ENCODE measurements around the gene ZBTB44. TPM values are rescaled to one million over a fixed set of nuclear protein-coding genes. Genes with fewer than 3 reads are reported as not detected.

ZBTB44 gene
- total RNA-seq, 1 donor from 2014 or later: 43.6 TPM

GRCh38 chr11:130347261-130347660, 32.5 kb upstream of the ZBTB44 start:
- H3K27ac Mint-ChIP-seq: no peak overlapping the region
- Histone ChIP-seq H3F3A (ENCODE audit: low read depth) (no peaks in the 10 kb centered on the region), H3K4me2 (no peak overlapping the region), H3K27me3 (no peaks in the 10 kb centered on the region), H3K27ac (no peak overlapping the region), H3K4me3 (no peak overlapping the region), H3K79me2 (ENCODE audit: low read depth) (no peaks in the 10 kb centered on the region), H3K9me3 (ENCODE audit: low read depth) (no peaks in the 10 kb centered on the region), H3K9ac (no peak overlapping the region), H3K36me3 (no peaks in the 10 kb centered on the region), H2AFZ (replicated peaks) (no peak overlapping the region), H4K20me1 (ENCODE audit: low read depth) (no peaks in the 10 kb centered on the region), H3K4me1 (no peaks in the 10 kb centered on the region)
- peaks cover 2% of the 10 kb centered on the region for H3K9me3 Mint-ChIP-seq
- H3K27me3 Mint-ChIP-seq (ENCODE audit: insufficient read depth, low read depth): no peaks in the 10 kb centered on the region
- H3K36me3 Mint-ChIP-seq: no peaks in the 10 kb centered on the region
- H3K4me3 Mint-ChIP-seq: no peak overlapping the region
- no peak for DNase-seq (ENCODE audit: low spot score)
- TF ChIP-seq CTCF (IDR thresholded peaks at IDR 0.05) (no peak), EZH2phosphoT487 (IDR thresholded peaks at IDR 0.05) (no peak), EZH2 (IDR thresholded peaks at IDR 0.05) (no peak)
- no peaks in the 10 kb centered on the region for H3K4me1 Mint-ChIP-seq

GRCh38 chr11:130344841-130345240, 30.1 kb upstream of the ZBTB44 start:
- Mint-ChIP-seq H3K9me3 (peaks cover 4% of the 10 kb centered on the region), H3K4me3 (no peak overlapping the region), H3K4me1 (no peaks in the 10 kb centered on the region), H3K27me3 (ENCODE audit: insufficient read depth, low read depth) (no peaks in the 10 kb centered on the region), H3K27ac (no peak overlapping the region), H3K36me3 (peaks cover 1% of the 10 kb centered on the region)
- Histone ChIP-seq H3K27me3 (no peaks in the 10 kb centered on the region), H3F3A (ENCODE audit: low read depth) (no peaks in the 10 kb centered on the region), H3K9me3 (ENCODE audit: low read depth) (no peaks in the 10 kb centered on the region), H3K36me3 (no peaks in the 10 kb centered on the region), H2AFZ (replicated peaks) (no peak overlapping the region), H3K4me2 (no peak overlapping the region), H3K4me3 (no peak overlapping the region), H3K9ac (no peak overlapping the region), H3K27ac (no peak overlapping the region), H3K79me2 (ENCODE audit: low read depth) (no peaks in the 10 kb centered on the region), H3K4me1 (no peaks in the 10 kb centered on the region), H4K20me1 (ENCODE audit: low read depth) (no peaks in the 10 kb centered on the region)
- TF ChIP-seq CTCF (IDR thresholded peaks at IDR 0.05) (no peak), EZH2phosphoT487 (IDR thresholded peaks at IDR 0.05) (no peak), EZH2 (IDR thresholded peaks at IDR 0.05) (no peak)
- DNase-seq (ENCODE audit: low spot score): no peak

- peaks cover 4% of the 10 kb centered on the region for H3K9me3 Mint-ChIP-seq
- no peak for DNase-seq (ENCODE audit: low spot score)
Measured at GRCh38 chr11:130340671-130341319, 26.1 kb upstream of the ZBTB44 start.

More at GRCh38 chr11:130340671-130341319, 26.1 kb upstream of the ZBTB44 start:
- no peaks in the 10 kb centered on the region for H3K9me3 ChIP-seq (ENCODE audit: low read depth)
- no peak overlapping the region for H3K27ac Mint-ChIP-seq
- no peak overlapping the region for H3K4me2 ChIP-seq
- H3K4me3 ChIP-seq: no peak overlapping the region
- H3K27me3 Mint-ChIP-seq (ENCODE audit: insufficient read depth, low read depth): no peaks in the 10 kb centered on the region
- peaks cover 3% of the 10 kb centered on the region for H3K4me1 Mint-ChIP-seq
- H3K36me3 ChIP-seq: no peaks in the 10 kb centered on the region
- no peaks in the 10 kb centered on the region for H3K27me3 ChIP-seq
- H3K79me2 ChIP-seq (ENCODE audit: low read depth): no peaks in the 10 kb centered on the region
- H3F3A ChIP-seq (ENCODE audit: low read depth): no peaks in the 10 kb centered on the region
- H2AFZ ChIP-seq (replicated peaks): no peak overlapping the region
- no peaks in the 10 kb centered on the region for H4K20me1 ChIP-seq (ENCODE audit: low read depth)
- no peak overlapping the region for H3K9ac ChIP-seq
- H3K4me1 ChIP-seq: no peaks in the 10 kb centered on the region
- peaks cover 1% of the 10 kb centered on the region for H3K36me3 Mint-ChIP-seq
- no peak overlapping the region for H3K4me3 Mint-ChIP-seq
- no peak overlapping the region for H3K27ac ChIP-seq
- no peak for TF ChIP-seq CTCF (IDR thresholded peaks at IDR 0.05)
- no peak for TF ChIP-seq EZH2phosphoT487 (IDR thresholded peaks at IDR 0.05)
- TF ChIP-seq EZH2 (IDR thresholded peaks at IDR 0.05): no peak

Measured in neural progenitor cell (in vitro differentiated cells).